ENCODE data around the gene JCHAIN.

DNA sequence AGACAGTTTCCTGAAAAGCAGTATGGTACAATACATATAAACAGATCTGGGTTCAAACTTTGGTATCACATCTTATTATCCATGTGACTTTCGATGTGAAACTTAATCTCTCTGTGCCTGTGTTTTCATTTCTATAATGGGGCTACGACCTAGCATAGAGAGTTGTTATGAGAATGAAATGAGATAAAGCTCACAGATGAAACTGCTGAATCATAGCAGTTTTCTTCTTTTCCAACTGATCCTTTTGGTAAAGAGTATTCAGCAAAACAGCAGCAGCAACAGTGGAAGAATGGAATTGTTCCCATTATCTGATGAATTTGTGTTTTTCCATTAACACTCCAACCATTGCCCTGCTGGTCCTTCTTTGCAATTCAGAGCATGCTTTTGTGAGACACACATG is 58.0 kb downstream of the JCHAIN start:
- TF ChIP-seq EZH2 (IDR thresholded peaks at IDR 0.05; ENCODE audit: insufficient read depth, poor library complexity, severe bottlenecking) = no peak
- TF ChIP-seq EZH2phosphoT487 (IDR thresholded peaks at IDR 0.05; ENCODE audit: insufficient read depth, low read depth) = no peak
